NCI-H146 (cell line): ENCODE data around the gene SLC1A1.
"Not testable (repeated sequence)": the region's sequence is repeated elsewhere in the genome, so short reads cannot be mapped to it uniquely, and the experiment has no call there.

Experiments
- DNase-seq: peaks from one replicate; lab custom pipeline; 2025; lab: John Stamatoyannopoulos, UW

SLC1A1 gene

DNA sequence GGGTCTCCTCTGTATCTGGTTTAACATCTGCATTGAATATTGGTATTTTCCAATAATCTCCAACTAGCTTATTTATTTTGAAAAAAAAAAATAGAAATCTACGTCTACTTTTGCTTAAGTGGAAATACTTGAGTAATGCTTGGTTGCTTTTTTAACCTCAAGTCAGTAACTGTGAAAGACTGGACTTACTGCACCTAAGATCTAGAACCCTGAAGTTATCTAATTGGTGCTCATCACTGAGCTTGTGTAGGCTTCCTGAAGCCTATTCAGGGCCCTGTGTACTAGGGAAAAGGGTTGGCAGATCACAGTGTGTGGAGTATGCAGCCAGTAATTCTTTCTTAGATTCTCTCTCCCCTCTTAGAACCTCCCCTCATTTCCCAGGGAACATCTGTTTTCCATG, 16.2 kb downstream of the SLC1A1 start:
- no peak for DNase-seq

DNA sequence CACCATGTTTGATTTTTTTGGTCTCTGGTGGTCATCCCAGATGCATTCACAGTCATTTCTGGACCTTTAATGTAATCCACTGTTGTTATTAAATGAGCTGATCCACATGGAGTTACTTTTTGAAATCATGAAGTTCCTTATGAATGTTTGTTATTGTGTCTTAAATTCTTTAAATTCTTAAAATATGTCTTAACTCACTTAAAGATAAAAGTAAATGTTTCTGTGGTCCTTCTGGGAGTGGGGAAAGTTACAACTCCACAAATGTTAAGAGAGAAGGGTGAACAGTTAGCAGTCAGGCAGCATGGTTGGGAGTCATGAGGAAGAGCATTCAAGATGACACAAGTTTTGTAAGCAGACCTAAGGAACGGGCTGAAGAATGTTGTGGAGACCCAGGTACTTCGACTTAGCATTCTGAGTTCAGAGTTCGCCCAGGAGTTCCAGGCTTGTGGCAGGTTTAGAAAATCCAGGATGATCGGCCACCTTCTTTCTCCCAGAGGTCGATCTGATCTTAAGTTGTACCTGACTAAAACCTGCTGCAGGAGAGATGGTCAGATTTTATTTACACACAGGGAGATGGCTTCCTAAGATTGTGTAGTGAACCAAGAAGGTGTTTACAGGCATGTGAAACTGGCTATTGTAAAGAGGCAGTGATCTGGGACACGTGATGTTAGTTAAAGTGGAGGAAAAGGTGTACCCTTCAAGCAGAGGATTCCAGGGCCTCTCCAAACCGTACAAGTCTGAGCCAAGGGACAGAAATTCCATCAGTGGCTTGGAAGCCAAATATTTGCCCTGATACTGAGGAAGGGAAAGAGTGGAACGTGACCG, 17.2 kb downstream of the SLC1A1 start:
- DNase-seq, result no peak

DNA sequence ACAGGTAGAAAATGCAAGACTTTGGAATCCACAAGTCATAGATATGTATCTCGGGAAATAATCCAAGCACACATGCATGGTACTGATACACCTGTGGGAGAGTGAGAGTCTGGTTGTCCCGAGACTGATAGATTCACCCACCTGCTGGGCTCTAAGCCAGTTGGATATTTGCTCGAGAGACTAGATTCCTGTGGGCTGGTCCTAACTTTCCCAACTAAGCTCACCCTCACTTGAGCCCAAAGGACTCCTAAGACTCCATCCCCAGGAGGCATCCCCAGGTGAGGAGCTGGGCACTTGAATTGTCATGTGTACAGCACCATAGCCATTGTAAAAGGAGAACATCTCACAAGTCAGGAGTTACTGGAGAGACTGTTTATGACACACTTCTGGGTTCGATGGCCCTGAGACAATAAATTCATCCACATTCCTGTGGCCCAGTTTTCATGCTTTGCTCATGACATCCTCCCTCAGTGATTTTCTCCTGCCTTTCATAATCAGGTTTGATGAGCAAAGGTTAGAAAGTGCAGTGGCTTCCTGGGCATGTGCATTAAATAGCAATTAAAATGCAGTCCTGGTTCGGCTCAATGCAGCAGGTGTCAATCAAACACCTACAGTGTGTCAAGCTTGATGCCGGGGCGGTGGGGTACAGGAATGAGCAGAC, 18.1 kb downstream of the SLC1A1 start:
- no peak for DNase-seq

DNA sequence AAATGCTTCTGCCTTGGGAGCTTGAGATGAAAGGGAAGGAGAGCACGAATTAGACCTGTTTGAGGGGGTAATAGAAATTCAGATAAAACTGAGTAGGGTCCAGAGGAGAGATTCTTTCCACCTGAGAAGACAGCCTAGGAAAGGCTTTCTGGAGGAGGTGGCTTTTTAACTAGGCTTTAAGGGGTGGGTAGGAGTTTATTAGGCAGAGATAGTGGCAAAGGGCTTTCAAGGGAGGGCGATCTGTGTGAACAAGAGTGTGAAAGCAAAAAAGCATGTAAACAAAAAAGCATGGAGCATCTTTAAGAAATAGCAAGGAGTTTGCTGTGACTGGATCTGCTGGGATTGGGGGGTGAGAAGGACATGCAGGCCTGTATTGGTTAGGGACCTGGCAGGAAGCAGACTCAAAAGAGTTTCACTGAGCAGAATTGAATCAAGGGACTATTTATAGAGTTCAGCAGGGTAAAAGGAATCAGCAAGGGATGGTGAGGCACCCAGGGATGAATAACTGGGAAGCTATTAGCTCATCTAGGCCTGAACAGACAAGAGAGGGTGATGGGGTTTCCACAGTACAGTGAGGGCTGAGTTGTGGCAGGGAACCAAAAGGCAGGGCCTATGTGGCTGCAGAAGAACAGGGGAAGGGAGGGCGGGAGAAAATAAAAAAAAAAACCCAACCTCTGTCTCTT, 18.8 kb downstream of the SLC1A1 start:
- no peak for DNase-seq

DNA sequence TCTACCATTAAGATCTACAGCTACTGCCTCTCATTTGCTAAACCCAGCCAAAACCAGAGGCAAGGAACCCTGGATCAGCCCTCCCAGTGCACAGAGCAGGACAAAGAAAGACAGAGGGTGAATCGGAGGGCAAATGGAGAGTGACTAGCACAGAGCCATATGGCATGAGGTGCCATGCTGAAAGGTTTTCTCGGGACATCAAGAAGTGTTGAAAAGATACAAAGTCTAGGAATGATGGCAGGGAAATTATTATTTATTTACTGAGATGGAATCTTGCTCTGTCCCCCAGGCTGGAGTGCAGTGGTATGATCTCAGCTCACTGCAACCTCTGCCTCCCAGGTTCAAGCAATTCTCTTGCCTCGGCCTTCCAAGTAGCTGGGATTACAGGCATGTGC, 19.3 kb downstream of the SLC1A1 start:
- no peak for DNase-seq

DNA sequence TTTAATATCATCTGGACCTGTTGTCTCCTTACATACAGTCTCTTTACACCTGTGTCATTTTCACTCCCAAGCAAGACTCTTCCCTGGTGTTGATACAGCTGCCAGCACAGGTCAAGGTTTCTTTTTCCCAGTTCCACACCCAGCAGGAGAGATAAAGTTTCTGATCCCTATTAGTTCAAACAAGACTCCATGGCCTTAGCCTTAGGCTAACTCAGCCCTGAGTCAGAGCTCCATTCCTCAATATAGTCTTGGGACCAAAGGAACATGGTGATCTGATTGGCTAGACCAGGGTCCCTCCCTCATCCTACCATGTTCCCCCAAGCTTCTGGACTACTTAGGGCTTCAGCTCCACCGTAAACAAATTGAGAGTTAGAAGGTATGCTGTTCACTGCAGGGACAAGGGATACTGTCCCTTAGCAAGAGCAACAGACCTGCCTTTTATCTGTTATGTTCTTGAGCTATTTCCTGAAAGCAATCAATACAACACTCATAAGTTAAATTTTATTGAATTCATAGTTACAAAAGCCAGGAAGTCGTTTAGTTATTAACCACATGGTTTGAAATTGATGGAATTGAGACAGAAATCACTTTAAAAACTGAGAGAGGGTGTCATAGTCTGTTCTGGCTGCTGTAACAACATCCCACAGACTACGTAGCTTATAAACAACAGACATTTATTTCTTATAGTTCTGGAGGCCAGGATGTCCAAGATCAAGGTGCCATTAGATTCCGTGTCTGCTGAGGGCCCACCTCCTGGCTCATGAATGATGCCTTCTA, 20.5 kb downstream of the SLC1A1 start:
- peak; percentile 34 for DNase-seq

DNA sequence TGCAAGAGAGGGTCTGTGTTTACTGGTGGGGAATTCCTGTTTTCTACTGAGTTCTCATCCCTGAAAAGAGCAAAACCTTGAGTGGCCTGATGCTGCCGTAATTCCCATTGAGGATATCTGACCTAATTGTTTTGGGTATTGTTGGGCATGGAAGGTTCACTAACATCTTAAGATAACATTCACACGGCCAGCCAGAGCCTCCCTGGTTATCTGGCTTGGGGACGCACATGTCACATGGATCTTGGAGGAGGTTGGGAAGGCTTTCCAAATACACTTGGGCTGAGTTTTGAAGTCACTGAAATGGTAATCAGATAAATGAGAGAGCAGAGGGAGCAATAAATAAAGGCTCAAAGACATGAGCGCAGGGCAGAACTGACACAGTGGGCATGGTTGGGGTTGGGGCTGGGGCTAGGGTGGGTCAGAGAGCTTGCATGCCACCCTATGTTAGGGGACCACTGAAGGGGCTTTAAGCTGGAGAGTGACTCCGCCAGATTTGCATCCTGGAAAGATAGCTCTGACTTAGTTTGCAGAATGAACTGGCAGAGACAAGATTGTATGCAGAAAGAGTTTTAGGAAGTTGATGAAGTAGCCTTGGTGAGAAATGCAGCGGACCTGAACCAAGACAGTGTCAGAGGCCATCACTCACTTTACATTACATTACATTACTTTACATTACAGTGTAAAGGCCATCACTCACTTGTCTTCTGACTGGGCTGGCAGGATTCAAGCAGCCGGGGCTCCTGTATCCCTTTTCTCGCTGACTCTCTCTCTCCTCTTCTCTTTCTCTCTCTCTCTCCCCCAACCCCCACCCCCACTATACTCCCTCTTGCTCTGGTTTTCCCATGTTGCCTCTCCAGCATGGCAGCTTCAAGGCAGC, 24.2 kb downstream of the SLC1A1 start:
- no peak for DNase-seq

DNA sequence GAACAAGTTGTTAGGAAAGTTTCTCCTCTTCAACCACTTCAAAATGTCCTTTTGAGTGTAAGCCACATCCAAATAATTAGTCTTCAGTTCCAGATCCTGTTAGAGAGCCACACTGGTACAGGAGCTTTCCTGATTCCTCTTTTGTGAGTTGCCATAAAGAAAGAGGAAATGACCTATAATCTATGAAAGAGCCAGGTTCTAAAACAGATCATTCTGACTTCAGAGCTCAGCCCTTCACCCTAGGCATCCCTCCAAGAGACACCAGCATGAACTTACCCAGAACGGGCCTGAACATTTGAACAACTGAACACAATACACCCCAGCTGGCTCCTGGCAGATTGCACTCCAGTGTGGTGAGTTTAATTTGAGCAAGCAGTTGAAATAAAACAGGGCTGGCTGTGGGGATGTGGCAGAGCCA, 25.7 kb downstream of the SLC1A1 start:
- DNase-seq, result no peak

DNA sequence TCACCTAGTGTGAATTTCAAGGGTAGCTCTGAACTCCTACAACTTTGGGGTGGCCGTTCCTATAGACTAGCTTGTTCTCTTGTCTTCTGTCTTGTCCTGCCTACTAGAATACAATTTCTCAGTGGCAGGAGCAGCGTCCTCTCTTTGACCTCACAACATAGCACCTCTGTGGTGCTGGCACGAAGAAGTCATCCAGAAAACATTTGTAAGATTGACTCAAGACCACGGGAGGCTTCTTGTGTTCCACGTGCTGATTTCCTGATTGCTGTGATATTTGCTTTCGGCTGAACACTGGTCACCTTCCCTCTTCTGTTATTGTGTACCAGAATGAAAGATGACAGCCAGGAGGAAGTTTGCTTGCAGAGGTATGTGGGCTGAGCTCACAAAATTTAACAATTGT, 27.0 kb downstream of the SLC1A1 start:
- no peak for DNase-seq

DNA sequence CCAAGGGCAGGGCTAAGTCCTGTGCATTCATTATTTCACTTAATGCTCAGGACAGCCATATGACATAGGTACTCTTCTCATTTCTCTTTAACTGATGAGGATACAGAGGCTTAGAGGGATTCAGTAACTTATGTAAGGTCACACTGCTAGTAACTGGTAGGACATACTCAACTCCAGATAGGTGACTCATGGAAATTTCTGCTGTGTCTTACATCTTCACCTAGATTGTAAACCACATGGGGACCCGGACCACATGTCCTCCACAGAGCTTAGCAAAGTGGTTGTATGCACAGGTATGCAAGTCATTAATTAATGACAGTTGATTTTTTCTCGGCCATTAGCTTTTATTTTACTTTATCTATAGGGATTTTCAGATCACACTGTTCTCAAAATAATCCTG, 29.3 kb downstream of the SLC1A1 start:
- no peak for DNase-seq

DNA sequence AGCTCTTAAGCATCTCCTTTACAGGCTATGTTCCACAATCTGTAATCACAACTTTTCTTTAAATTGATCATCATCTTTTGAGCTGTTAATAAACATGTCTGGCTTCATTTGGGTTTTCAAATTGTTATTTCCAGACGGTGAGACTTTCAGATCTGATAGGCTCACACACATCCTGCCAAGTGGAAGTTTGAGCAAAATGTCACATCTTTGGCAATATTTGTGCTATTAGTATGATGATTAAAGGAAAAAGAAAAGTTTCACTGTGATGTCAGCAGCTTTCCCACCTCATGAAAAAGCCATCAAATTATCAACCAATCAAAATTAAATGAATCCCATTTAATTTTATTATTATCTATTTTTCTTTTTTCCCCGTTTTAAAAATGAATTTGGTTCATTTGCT, 29.8 kb downstream of the SLC1A1 start:
- DNase-seq, result no peak

DNA sequence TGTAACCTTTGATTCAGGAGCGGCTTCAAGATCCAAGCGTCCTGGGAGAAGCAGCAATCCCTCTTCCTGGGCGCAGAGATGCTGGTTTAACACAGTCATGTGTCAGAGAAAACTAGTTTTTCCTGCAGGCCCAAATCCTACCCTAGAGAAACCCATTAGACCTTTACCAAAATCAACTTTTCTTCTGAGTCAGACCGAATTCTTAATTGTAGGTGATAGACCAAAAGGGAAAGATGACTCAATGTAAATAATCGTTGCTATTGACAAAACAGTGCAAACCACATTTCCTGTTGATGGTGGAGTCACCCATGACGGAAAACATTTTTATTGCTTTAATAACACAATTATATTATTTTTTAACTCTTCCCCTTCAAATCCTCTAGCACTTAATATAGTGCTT, 40.1 kb downstream of the SLC1A1 start:
- DNase-seq, result no peak

DNA sequence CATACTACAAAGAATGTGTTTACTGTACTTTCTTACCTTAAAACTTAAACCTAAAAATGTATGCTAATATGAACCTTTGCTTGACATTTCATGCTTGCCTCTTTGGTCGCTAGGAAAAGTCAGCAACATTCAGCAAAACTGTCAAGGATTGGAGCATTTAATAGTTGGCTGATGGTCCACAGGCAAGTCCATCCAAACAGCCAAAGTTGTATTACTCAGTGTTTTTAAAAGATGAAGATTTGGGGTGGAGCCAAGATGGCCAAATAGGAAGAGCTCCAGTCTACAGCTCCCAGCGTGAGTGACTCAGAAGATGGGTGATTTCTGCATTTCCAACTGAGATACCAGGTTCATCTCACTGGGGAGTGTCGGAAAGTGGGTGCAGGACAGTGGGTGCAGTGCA, 40.6 kb downstream of the SLC1A1 start:
- DNase-seq, result not testable (repeated sequence)

DNA sequence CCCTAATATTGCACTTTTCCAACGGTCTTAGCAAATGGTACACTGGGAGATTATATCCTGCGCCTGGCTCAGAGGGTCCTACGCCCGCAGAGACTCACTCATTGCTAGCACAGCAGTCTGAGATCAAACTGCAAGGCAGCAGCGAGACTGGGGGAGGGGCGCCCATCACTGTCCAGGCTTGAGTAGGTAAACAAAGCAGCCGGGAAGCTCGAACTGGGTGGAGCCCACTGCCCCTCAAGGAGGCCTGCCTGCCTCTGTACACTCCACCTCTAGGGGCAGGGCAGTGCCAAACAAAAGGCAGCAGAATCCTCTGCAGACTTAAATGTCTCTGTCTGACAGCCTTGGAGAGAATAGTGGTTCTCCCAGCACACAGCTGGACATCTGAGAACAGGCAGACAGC, 41.1 kb downstream of the SLC1A1 start:
- DNase-seq, result not testable (repeated sequence)

DNA sequence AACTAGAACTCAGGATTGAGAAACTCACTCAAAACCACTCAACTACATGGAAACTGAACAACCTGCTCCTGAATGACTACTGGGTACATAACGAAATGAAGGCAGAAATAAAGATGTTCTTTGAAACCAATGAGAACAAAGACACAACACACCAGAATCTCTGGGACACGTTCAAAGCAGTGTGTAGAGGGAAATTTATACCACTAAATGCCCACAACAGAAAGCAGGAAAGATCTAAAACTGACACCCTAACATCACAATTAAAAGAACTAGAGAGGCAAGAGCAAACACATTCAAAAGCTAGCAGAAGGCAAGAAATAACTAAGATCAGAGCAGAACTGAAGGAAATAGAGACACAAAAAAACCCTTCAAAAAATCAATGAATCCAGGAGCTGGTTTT, 43.6 kb downstream of the SLC1A1 start:
- DNase-seq, result not testable (repeated sequence)

DNA sequence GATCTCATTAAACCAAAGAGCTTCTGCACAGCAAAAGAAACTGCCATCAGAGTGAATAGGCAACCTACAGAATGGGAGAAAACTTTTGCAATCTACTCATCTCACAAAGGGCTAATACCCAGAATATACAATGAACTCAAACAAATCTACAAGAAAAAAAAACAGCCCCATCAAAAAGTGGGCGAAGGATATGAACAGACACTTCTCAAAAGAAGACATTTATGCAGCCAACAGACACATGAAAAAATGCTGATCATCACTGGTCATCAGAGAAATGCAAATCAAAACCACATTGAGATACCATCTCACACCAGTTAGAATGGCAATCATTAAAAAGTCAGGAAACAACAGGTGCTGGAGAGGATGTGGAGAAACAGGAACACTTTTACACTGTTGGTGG, 45.9 kb downstream of the SLC1A1 start:
- DNase-seq, result not testable (repeated sequence)

DNA sequence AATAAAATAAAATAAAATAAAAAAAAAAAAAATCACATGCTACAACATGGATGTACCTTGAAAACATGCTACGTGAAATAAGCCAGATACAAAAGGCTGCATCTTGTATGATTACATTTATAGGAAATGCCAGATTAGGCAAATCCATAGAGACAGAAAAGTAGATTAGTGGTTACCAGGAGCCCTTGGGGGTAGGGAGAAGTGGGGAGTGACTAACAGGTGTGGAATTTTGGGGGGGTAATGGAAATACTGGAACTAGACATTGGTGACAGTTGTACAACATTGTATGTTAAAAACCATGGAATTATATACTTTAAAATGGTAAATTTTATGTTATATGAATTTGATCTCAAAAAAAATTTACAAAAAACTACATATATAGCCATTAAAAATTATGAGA, 47.3 kb downstream of the SLC1A1 start:
- DNase-seq, result no peak

DNA sequence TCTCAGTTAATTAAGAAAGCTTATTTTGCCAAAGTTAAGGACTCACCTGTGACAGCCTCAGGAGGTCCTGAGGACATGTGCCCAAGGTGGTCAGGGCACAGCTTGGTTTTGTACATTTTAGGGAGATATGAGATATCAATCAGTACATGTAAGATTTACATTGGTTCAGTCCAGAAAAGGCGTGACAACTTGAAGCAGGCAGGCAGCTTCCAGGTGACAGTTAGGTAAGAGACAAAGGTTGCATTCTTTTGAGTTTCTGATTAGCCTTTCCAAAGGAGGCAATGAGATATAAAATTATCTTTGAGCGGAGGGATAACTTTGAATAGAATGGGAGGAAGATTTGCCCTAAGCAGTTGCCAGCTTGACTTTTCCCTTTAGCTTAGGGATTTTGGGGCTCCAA, 47.8 kb downstream of the SLC1A1 start:
- no peak for DNase-seq

DNA sequence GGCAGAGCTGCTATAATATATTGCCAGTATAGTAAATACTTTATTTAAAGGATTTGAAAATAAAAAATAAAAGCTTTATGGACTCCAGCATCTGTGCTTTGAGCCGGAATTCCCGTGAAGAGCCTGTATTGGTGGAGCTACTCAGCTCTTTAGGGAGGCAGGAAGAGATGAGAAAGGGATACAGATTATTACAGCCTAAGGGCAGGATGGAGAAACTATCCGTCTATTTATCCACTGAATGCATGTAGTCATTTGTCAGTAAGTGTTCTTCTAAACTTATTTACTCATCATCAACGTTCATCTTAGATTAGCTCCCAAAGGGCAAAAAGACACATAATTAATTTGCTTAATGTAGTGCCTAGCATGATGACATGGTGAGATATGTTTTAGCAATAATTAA, 48.4 kb downstream of the SLC1A1 start:
- no peak for DNase-seq

DNA sequence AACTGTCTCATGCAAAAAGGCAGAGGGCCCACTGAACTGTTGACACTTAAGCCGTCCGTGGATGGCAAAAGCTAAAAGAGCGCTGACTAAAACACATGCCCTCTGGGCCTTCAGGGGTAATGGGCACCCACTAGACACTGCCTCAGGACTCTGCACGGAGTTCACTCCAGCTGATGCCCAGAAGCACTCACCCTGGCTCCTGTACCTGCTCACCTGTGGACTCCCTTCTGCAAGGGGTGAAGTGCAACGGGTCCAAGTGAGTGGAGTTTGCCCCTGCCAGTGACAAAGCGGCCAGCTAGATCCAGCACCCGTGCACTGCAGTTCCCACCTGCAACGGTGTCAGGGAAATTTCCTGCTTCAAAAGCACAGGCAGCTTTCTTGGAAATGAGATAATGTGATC, 50.2 kb downstream of the SLC1A1 start:
- DNase-seq, result no peak

DNA sequence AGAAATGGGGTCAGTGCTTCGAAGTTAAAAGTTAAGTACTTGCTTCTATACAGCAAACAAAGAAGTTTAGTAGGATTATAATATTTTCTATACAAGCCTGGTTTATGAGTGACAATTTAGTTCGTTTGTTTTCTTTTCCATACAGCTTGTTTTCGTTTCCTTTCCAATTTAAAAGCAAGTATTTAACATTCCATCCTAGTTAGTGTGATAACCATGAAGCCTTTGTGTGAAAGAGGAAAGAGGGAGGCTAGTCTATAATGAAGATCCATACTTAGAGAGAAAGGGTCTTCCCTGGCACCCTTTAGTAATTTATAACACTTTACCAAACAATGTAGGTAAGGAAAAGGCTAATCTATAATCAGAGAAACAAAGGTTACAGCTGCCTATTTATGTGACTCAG, 51.0 kb downstream of the SLC1A1 start:
- DNase-seq, result no peak
